HepG2 (cell line): ENCODE measurements around the gene CAPZA1. TPM values are rescaled to one million over a fixed set of nuclear protein-coding genes. Genes with fewer than 3 reads are reported as not detected.

ENCODE experiments used
- MIER3 ChIP-seq: IDR thresholded peaks from 2 replicates; pipeline ENCODE4 v1.6.1; 2016; ENCODE audit warnings: missing compliant biosample characterization, borderline replicate concordance
- SALL1 ChIP-seq: sonication (generic); formaldehyde crosslinking; IDR thresholded peaks from 2 replicates; pipeline ENCODE4 v1.8.0; 2022; ENCODE audit warnings: mild to moderate bottlenecking, missing genetic modification reagents
- ZNF232 ChIP-seq: sonication (generic); formaldehyde crosslinking; IDR thresholded peaks from 2 replicates; pipeline ENCODE4 v1.4.0; 2020; ENCODE audit warnings: missing genetic modification reagents, borderline replicate concordance
- ZNF530 ChIP-seq: sonication (generic); formaldehyde crosslinking; IDR thresholded peaks from 2 replicates; pipeline ENCODE4 v1.5.0; 2020; ENCODE audit warnings: low read depth, mild to moderate bottlenecking, missing genetic modification reagents
- ZNF558 ChIP-seq: sonication (generic); formaldehyde crosslinking; IDR thresholded peaks from 2 replicates; pipeline ENCODE4 v1.9.0; 2022; ENCODE audit warnings: mild to moderate bottlenecking, missing genetic modification reagents, borderline replicate concordance
- ZNF569 ChIP-seq: sonication (generic); formaldehyde crosslinking; IDR thresholded peaks from 2 replicates; pipeline ENCODE4 v1.5.0; 2020; ENCODE audit warnings: mild to moderate bottlenecking, missing genetic modification reagents, moderate library complexity, borderline replicate concordance
- ZSCAN20 ChIP-seq: sonication (generic); formaldehyde crosslinking; IDR thresholded peaks from 2 replicates; pipeline ENCODE4 v1.4.0; 2020; ENCODE audit warnings: missing genetic modification reagents, mild to moderate bottlenecking, borderline replicate concordance
- polyA plus RNA-seq, 8 experiments: library from polyadenylated mRNA; depleted of rRNA in 3 of 8; stranded (reverse) in 7 of 8; unstranded in 1 of 8; fragments of >200 nt; fragmentation: Illumina TruSeq in 4 of 8; extraction: Trizol in 4 of 8; gene quantifications; 2 replicates each; pipeline versions ENCODE4 v1.2.1 to v1.2.3, GENCODE V29; 2011 to 2016; ENCODE audit warnings: low read depth in 4 of 8, missing spikeins in 1 of 8, mixed read lengths in 1 of 8; ENCODE audit not compliant: insufficient read depth in 1 of 8
- total RNA-seq, 5 experiments: library from RNA; depleted of rRNA; stranded (reverse); fragments of >200 nt; fragmentation: Illumina TruSeq; extraction: Trizol; gene quantifications; 2 replicates each; pipeline ENCODE4 v1.2.3, GENCODE V29; 2016; ENCODE audit warnings: low read depth in 1 of 5
- TF ChIP-seq, protein P1 (sequence below): sonication (generic); formaldehyde crosslinking; IDR thresholded peaks from 2 replicates; pipeline ENCODE4 v1.5.0; 2020; ENCODE audit warnings: mild to moderate bottlenecking, missing genetic modification reagents
- TF ChIP-seq, protein P2 (sequence below): IDR thresholded peaks from 2 replicates; pipeline ENCODE4 v1.6.1; 2016
- TF ChIP-seq, protein P3 (sequence below), 2 experiments: IDR thresholded peaks; 2 replicates each; pipeline ENCODE4 v1.6.1; 2011 to 2012; ENCODE audit warnings: low read length in 2 of 2, borderline replicate concordance in 1 of 2, low read depth in 1 of 2, mild to moderate bottlenecking in 1 of 2, moderate library complexity in 1 of 2
- TF ChIP-seq, protein P4 (sequence below): sonication (generic); formaldehyde crosslinking; IDR thresholded peaks from 2 replicates; pipeline ENCODE4 v1.8.0; 2023; ENCODE audit warnings: mild to moderate bottlenecking, missing genetic modification reagents
- TF ChIP-seq, protein P5 (sequence below), 2 experiments: sonication (generic) in 1 of 2; formaldehyde crosslinking in 1 of 2; IDR thresholded peaks; 2 replicates each; pipeline versions ENCODE4 v1.4.0 to v1.6.1; 2016 to 2020; ENCODE audit warnings: borderline replicate concordance in 1 of 2, low read depth in 1 of 2, mild to moderate bottlenecking in 1 of 2, missing genetic modification reagents in 1 of 2

The CAPZA1 gene
- total and polyA plus RNA-seq, 2 of the 13 experiments (the other 11 are each of a cell fraction or from before 2014, with no cell fraction given) = 67.0 to 117 TPM

DNA sequence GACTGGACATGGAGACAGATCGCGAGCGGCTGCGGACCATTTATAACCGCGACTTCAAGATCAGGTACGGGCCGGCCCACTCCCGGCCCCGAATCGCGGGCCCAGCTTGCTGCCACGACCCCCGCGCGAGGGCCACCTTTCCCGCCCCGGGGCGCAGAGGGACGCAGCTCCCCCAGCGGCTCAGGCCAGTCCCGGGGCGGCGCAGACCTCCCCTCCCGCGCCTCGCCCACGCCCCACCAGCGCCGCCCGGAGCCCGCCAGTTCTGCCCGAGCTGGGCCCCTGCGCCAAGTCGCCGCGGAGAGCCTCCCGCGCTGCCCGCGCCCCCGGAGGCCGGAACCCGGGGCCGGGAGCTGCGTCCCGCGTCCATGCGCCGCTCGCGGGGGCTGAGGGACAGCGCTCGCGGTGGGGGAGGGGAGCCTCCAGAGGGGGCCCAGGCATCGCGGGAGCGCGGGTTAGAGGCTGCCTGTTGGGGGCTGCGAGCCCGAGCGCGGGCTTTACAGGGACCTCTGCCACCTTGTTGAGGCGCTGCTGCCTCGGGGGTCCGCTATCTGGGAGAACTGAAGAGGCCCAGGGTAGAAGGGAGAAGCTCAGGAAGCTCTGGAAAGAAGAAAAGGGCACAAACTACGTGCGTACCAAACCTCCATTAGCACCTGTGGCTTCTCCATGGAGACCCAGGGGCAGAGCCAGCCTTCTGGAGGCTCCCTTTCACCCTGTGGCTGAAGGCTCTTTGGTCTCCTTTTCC lies 55.5 kb downstream of the CAPZA1 start (continued):
- TF ChIP-seq ZSCAN20 (no peak), MIER3 (CRISPR knock-in tag) (no peak), ZNF558 (CRISPR knock-in tag) (0 out of 2 replicates have a peak, but pooled peaks have one; percentile 74), SALL1 (CRISPR knock-in tag) (peak; percentile 7; the same call in 1 of the 2 replicates), ZNF530 (CRISPR knock-in tag) (no peak), ZNF232 (CRISPR knock-in tag) (no peak), ZNF569 (CRISPR knock-in tag) (no peak)
- TF ChIP-seq, protein P1, sequence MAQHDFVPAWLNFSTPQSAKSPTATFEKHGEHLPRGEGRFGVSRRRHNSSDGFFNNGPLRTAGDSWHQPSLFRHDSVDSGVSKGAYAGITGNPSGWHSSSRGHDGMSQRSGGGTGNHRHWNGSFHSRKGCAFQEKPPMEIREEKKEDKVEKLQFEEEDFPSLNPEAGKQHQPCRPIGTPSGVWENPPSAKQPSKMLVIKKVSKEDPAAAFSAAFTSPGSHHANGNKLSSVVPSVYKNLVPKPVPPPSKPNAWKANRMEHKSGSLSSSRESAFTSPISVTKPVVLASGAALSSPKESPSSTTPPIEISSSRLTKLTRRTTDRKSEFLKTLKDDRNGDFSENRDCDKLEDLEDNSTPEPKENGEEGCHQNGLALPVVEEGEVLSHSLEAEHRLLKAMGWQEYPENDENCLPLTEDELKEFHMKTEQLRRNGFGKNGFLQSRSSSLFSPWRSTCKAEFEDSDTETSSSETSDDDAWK = no peak
- TF ChIP-seq, protein P2, sequence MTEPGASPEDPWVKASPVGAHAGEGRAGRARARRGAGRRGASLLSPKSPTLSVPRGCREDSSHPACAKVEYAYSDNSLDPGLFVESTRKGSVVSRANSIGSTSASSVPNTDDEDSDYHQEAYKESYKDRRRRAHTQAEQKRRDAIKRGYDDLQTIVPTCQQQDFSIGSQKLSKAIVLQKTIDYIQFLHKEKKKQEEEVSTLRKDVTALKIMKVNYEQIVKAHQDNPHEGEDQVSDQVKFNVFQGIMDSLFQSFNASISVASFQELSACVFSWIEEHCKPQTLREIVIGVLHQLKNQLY (CRISPR knock-in tag) = no peak
- TF ChIP-seq, protein P3, sequence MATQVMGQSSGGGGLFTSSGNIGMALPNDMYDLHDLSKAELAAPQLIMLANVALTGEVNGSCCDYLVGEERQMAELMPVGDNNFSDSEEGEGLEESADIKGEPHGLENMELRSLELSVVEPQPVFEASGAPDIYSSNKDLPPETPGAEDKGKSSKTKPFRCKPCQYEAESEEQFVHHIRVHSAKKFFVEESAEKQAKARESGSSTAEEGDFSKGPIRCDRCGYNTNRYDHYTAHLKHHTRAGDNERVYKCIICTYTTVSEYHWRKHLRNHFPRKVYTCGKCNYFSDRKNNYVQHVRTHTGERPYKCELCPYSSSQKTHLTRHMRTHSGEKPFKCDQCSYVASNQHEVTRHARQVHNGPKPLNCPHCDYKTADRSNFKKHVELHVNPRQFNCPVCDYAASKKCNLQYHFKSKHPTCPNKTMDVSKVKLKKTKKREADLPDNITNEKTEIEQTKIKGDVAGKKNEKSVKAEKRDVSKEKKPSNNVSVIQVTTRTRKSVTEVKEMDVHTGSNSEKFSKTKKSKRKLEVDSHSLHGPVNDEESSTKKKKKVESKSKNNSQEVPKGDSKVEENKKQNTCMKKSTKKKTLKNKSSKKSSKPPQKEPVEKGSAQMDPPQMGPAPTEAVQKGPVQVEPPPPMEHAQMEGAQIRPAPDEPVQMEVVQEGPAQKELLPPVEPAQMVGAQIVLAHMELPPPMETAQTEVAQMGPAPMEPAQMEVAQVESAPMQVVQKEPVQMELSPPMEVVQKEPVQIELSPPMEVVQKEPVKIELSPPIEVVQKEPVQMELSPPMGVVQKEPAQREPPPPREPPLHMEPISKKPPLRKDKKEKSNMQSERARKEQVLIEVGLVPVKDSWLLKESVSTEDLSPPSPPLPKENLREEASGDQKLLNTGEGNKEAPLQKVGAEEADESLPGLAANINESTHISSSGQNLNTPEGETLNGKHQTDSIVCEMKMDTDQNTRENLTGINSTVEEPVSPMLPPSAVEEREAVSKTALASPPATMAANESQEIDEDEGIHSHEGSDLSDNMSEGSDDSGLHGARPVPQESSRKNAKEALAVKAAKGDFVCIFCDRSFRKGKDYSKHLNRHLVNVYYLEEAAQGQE (IDR thresholded peaks at IDR 0.05; ENCODE audit: borderline replicate concordance in 1 of 2, low read depth in 1 of 2, low read length in 2 of 2) = no peak
- TF ChIP-seq, protein P4, sequence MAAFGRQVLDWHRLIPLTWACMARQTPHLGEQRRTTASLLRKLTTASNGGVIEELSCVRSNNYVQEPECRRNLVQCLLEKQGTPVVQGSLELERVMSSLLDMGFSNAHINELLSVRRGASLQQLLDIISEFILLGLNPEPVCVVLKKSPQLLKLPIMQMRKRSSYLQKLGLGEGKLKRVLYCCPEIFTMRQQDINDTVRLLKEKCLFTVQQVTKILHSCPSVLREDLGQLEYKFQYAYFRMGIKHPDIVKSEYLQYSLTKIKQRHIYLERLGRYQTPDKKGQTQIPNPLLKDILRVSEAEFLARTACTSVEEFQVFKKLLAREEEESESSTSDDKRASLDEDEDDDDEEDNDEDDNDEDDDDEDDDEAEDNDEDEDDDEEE = peak; percentile 38; the same call in 1 of the 2 replicates
- TF ChIP-seq, protein P5, sequence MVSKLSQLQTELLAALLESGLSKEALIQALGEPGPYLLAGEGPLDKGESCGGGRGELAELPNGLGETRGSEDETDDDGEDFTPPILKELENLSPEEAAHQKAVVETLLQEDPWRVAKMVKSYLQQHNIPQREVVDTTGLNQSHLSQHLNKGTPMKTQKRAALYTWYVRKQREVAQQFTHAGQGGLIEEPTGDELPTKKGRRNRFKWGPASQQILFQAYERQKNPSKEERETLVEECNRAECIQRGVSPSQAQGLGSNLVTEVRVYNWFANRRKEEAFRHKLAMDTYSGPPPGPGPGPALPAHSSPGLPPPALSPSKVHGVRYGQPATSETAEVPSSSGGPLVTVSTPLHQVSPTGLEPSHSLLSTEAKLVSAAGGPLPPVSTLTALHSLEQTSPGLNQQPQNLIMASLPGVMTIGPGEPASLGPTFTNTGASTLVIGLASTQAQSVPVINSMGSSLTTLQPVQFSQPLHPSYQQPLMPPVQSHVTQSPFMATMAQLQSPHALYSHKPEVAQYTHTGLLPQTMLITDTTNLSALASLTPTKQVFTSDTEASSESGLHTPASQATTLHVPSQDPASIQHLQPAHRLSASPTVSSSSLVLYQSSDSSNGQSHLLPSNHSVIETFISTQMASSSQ (IDR thresholded peaks at IDR 0.05; ENCODE audit: low read depth) = no peak
- TF ChIP-seq, protein P5 (CRISPR knock-in tag; IDR thresholded peaks at IDR 0.05; ENCODE audit: borderline replicate concordance) = no peak
